Stimulated activated CD4-positive, alpha-beta T cell treated with anti-CD3 and anti-CD28 coated beads, Interleukin-15, amount 100 ng/mL, for 1 hour (primary cell): ENCODE results near the gene STK32B.

Source experiments
- DNase-seq, 2 donors: peaks; one replicate each; pipeline ENCODE4 v3.0.0-alpha.2; 2020; ENCODE audit warnings: low read depth in 1 of 2, low spot score in 1 of 2

Gene STK32B

DNA sequence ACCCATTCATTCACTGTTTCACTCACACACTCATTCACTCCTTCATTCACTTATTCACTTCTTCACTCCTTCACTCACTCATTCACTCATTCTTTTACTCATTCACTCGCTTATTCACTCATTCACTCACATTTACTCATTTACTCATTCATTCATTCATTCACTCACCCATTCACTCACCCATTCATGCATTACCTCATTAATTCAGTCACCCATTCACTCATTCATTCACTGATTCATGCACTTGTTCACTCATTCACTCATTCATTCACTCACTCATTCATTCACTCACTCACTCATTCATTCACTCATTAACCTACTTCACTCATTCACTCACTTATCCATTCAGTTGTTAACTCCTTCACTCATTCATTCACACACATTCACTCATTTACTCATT is 70.8 kb downstream of the STK32B start:
- no peak for DNase-seq

DNA sequence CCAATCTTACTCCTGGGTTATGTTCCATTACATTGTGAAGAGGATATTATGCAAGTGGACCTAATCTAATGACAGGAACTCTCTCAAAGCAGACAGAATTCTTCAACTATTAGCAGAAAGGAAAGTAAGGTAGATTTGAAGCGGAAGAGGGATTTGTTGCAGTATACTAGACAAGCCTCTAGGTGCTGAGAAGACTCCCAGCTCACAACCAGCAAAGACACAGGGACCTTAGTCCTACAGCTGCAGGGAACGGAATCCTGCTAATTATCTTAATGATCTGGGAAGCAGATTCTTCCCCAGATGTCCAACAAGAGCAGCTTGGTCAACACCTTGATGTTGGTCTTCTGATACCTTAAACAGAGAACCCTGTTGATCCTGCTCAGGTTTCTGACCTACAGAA is 73.6 kb downstream of the STK32B start:
- no peak for DNase-seq

DNA sequence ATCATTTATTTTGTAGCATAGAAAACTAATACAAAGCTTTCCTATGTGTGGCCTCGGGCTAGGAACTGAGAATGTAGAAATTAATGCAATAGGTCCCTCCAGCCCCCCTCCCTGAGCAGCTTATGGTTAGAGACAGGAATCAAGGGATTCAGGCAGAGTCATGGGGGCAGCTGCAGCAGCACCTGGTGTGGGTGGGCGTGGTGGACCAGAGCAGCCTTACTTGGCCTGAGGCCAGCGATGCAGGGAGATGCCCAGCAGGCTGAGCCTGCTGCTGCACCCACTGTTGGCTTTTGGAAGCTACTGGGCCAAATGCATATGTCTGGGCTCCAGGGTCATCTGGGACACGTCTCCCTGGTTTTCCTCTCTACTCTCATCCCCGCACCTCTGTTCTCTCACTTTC is 74.0 kb downstream of the STK32B start:
- no peak for DNase-seq

DNA sequence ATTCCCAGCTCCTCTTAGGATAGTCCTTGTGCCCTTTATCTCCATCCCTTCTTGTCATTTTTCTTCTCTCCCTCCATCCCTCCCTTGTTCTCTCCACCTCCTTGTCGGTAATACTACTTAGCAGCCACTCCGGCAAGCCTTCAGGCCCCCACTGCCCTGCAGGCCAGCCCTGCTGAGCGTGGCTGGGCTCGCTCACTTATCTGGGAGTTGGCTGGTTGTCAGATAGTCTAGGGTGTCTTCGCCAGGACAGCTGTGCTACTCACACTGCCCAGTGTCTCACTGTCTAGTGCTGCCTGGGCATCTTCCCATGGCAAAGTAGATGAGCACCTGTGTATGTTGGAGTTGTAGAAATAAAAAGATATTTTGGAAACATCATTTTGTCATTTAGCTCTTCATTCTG is 75.0 kb downstream of the STK32B start:
- DNase-seq, result no peak

DNA sequence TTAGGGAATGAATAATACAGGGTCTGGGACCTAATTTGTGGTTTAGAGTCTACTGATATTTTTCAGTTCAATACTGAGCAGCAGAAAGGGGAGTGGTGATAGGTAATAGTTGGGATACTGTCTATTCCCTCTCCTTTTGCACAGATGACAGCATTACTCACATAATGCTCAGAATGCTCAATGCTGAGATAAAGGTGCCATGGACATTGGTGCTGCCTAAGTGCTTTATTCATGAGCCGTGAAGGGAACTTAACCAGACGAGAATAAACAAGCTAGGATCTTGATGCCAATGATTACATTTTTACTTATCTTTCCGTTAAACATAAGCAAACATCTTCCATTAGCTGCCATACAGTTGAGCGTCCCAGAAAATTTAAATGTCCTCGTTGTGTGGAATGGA is 75.6 kb downstream of the STK32B start:
- DNase-seq, result no peak

DNA sequence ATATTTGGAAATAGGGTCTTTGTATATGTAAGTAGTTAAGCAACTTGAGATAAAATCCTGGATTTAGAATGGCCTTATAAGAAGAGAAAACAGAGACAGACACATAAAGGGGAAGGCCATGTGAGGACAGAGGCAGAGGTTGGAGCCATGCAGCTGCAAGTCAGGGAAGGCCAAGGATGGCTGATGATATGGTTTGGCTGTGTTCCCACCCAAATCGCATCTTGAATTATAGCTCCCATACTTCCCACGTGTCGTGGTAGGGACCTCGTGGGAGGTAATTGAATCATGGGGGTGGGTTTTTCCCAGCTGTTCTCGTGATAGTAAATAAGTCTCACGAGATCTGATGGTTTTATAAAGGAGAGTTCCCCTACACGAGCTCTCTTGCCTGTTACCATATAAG is 76.3 kb downstream of the STK32B start:
- DNase-seq, result no peak

DNA sequence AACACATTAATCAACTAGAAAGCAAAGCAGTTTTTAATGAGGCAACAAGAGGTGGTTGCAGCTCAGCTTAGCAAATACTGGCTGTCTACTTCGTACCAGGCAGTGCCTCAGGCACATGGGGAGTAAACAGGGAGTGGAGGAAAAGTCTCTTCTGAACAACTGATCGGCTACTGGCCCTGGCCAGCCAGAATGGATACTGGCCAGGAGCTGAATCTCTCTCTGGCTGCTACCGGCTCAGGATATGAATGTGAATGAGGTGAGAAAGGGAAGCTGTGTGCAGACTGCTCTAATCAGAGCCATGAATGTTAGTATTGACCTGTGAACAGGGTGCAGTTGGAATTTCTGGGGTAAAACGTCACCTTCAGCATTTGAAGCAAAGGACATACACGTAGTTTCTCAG is 77.3 kb downstream of the STK32B start:
- no peak for DNase-seq

DNA sequence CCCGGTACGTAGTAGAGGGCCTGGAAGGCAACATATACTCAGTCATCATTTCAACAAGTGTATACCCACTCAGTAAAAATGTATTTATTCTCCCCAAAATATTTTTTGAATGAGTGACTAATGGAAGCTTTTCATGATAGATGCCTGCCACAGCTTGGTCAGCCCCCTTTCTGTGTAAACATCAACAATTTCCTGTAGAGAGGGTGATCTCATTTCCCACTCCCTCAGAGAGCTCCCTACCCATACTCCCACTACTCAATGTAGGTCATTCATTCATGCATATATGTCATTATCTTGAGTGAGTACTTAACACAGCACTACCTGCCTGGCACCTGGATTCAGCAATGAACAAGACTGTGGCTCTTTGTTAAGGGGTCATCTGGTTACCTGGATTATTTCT is 81.9 kb downstream of the STK32B start:
- DNase-seq, result no peak

DNA sequence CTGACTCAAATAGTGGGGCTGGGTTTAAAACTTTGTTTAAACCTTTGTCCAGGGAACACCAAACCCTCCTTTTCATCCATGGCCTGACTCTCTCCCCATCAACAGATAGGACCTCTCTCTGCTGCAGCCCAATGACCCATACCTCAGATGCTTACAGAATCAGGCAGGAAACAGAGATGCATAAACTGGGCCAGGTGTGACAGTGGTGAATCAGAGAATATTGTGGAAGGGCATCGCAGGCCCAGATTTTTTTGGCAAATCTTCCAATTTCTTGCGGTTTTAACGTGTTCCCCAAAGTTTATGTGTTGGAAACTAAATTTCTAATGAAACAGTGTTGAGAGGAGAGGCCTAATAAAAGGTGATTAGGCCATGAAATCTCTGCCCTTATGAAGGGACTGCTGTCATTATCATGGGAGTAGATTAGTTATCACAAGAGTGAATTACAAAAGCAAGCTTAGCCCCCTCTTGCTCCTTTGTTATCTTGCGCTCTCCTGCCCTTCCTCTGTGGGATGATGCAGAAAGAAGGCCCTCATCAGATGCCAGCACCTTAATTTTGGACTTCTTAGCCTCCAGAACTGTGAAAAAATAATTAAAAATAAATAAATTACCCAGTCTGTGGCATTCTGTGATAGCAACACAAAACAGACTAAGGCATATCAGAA is 82.8 kb downstream of the STK32B start:
- no peak for DNase-seq

DNA sequence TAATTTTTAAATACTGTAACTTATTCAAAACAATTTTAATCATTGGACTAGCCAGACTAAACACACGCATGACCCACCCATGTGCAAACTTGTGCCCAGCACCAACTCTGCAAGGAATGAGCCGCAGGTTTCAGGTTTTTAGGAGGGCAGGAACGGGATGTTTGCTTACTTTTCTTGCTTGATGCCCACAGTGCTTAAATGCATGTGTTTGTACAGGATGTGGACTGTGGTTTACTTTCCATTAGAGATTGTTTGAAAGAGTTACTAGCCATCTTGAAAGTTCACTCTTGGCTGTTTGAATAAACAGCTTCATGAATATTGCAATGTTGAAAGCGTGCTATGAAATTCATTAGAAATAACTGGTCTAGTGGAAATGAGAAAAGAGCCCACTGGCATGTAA is 83.3 kb downstream of the STK32B start:
- no peak for DNase-seq

DNA sequence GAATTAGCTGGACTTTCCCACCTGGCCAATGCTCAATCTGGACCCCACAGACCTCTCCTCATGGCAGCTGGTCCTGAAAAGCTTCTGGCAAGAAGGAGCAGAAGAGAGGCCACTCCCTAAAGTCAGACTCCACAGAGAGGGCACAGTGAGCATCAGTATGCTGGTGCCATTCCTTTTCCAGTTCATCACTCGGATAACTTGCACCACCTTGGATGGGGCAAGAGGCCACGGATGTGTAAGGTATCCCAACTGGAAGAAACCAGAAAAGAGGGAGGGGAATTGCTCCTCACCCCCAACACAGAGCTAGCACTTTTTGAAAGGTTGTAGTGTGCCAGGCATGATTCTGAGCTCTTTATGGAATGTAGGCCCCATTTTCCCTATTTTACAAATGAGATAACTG is 85.9 kb downstream of the STK32B start:
- no peak for DNase-seq

DNA sequence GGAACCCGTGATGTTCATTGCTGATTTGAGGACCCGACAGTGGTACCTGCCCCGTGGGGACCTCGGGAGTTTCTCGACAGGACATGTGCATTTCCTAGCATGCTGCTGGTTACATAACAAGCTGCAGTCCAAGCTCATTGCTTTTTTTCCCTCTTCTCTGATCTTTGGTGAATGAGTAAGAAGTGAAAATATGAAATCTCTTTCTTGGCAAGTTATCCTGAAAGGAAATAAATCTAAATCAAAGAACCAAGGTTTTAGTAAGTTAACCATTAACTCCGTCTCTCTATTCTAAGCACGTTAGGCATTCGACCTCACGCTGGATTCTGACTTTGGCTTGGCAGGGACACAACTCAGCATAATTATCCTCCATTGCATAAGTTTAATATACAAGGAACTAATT is 86.6 kb downstream of the STK32B start:
- DNase-seq, result no peak

DNA sequence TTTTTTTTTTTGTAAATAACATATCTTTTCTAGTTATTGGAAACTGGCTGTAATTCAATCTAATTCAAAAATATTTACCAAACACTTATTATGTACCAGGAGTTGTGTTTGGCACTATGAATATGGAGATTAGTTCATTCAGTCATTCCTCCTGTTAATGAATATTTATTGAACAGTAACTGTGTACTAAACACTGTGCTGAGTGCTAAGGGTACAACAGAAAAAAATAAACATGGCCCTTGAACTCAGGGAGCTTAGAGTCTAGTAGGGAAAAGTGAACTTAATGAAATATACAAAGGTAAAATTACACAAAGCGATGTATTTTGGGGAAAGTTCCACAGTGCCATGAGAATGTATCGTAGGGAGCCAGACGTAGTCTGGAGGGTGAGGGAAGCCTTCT is 87.1 kb downstream of the STK32B start:
- no peak for DNase-seq

DNA sequence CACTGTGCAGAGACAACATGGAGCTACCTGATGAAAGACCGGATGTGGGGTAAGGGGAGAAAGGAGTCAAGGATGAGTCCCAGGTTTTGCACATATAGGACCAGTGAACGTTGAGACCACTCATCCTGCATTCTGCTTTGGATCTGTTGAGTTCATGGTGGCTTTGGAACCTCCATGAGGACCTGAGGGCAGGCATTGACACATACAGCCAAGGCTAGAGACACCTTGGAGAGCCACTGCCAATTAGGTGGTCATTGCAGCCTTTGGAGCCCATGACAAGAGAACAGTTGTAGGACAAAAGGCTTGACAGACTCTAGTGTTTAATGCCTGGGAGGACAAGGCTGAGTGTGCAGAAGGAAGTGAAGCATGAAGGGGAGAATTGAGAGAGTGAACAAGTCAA is 87.9 kb downstream of the STK32B start:
- no peak for DNase-seq

DNA sequence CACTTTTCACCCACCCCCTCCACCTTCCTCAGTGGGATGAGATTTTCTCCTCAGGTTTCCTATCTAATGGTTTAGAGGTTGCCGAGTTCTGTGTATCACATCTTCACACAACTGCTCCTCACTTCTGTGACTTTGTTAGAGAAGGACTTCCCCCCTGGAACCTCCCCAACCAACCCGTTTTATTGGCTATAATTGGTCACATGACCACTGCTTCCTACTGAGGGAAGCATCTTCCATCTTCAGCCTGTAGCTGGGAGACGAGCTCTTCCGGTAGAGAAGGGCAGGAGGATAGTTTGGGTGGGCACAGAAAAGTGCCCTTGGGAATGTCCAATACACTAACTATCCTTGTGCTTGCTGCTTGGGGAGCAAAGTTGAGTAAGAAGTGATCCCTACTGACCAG is 90.5 kb downstream of the STK32B start:
- no peak for DNase-seq

DNA sequence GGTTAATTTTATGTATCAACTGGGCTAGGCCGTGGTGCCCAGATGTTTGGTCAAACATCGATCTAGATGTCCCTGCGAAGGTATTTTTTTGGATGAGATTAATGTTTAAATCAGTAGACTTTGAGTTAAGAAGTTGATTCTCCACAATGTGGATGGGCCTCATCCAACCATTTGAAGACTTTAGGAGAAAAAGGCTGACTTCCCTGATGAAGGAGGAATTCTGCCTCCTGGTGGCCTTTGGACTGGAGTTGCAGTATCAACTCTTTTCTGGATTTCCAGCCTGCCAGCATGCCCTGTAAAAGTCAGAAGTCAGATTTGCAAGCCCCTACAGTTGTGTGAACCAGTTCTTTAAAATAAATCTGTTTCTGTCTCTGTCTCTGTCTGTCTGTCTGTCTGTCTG is 91.4 kb downstream of the STK32B start:
- DNase-seq, result no peak

DNA sequence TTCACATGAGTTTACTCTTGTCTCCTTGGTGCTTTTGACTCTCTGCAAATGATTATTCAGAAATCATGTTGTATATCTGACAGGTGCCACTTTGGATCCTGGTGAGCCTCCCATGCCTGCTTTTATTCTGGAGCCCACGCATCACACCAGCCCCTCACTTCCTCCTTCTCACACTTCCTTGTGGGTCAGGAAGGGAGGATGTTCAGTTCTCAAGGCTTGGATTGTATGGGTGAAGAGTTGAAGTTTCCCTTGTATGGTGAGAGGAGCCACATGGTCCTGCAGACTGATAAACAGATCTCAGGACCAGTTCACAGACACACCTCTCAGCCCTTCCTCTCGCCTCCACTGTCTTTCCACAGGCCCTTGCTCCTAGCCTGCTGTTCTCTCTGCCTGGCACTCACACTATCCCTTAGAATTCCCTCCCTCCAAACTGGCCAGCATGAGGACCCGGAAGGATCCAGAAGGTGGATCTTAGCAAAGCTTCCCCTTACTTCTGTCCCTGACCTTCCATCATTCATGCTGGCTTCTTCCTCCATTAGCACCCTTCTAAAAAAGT is 92.1 kb downstream of the STK32B start:
- no peak for DNase-seq

DNA sequence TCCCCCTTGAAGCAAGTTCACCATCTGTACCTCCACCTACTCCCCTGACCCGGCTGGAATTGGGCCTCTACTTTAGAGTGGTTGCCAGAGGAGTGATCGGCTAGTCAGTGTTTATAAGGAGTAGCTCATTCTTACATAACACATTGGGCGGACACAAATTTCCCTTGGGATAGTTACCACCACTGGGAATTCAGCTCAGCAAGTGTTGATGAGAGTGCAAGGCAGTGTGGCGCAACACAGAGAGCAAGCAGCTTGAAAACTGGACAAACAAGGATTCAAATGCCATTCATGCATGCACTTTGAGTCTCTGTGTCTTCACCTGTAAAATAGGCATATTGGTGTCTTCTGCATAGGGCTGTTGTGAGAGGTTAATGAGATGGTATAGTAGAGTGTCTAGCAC is 92.7 kb downstream of the STK32B start:
- no peak for DNase-seq

DNA sequence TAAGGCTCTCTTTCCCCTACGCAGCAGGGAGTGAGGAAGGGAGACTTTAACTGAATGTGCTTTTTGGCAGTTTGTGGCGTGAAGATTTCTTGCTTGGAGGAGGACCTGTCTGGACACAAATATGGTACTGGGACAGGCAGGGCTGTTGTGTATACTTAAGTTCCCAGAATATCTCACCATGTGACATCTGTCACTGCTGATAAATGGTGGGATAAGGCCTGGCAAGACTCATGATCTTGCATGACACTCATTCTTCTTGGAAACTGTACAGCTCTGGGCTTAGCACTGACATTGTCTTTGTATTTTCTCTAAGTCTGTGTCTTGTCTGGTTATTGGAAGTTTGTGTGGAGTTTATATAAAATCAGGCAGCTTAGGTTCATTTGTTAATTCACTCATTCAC is 93.1 kb downstream of the STK32B start:
- no peak for DNase-seq

DNA sequence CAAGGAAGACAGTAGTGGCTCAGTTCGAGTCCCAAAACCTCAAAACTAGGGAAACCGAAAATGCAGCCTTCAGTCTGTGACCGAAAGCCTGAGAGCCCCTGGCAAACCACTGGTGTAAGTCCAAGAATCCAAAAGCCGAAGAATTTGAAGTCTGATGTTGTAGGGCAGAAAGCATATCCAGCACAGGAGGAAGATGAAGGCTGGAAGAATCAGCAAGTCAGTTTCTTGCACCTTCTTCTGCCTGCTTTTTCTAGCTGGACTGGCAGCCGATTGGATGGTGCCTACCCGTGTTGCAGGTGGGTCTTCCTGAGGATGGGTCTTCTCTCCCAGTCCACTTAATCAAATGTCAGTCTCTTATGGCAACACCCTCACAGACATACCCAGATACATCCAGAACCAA is 95.0 kb downstream of the STK32B start:
- no peak for DNase-seq

DNA sequence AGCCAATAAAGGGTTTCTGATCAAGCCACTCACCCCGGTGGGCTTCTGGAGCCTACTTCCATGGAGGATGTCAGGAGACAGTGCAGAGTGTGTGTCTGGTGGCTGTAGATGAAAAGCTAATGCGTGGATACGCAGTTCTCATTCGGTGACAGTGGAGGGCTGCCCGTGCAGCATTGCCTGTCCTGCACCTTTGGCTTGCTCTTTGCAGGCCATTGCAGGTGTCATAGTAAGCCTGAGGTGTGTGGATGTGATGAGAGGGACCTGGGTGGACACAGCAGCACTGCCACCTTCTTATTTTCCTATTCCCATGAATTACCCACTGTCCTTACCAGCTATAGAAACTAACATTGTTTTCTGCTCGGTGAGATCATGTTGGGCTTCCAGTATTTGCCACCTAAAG is 101.2 kb downstream of the STK32B start:
- DNase-seq, result no peak

DNA sequence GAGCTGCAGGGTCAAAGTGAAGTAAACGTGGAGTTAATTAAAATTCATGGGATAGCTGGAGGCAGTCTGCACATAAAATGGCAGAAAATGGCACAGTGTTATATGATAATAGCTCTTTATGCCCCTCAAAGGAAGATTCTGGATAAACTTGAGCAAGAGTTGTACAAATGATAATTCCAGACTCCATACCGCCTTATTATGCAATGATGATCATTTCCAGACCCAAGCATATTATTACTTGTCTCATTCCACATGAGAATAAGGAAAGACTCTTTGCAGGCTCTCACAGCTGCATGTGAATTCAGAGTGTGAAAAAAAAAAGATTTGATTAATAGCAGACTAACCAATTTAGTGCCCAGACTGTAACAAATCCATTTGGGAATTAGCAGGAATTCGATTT is 105.4 kb downstream of the STK32B start:
- DNase-seq, result no peak
